Gastrocnemius medialis (tissue), 4 donors: Measurements from ENCODE around the gene DNAJC15. TPM values are rescaled to one million over a fixed set of nuclear protein-coding genes. Genes with fewer than 3 reads are reported as not detected.

Source experiments
- ATAC-seq, 2 donors: fragments of 150-250 bp; one replicate each; pipeline ENCODE4 v1.9.1; 2016
- DNase-seq, 2 donors: peaks; one replicate each; pipeline ENCODE4 v3.0.0-alpha.2; 2019
- H3K27ac ChIP-seq, 4 donors: fragments of 200-600 bp; sonication (generic); 1 replicate in 1 of 4; 2 replicates in 3 of 4; pipeline ENCODE4 v1.5.1; 2016 to 2018; ENCODE audit warnings: mild to moderate bottlenecking in 2 of 4, moderate library complexity in 1 of 4
- H3K27me3 ChIP-seq, 3 donors: fragments of 200-600 bp; sonication (generic) in 2 of 3; 1 replicate in 1 of 3; 2 replicates in 2 of 3; pipeline versions ENCODE4 v1.5.1 to v1.6.0; 2016 to 2019; ENCODE audit warnings: mild to moderate bottlenecking in 1 of 3, moderate library complexity in 1 of 3
- H3K36me3 ChIP-seq, 2 donors: fragments of 200-600 bp; sonication (generic) in 1 of 2; one replicate each; pipeline ENCODE4 v1.5.1; 2017 to 2018
- H3K4me1 ChIP-seq, 2 donors: fragments of 200-600 bp; sonication (generic) in 1 of 2; one replicate each; pipeline ENCODE4 v1.5.1; 2016 to 2017; ENCODE audit warnings: mild to moderate bottlenecking in 2 of 2
- H3K4me3 ChIP-seq, 4 donors: fragments of 200-600 bp; sonication (generic) in 3 of 4; 1 replicate in 1 of 4; 2 replicates in 3 of 4; pipeline ENCODE4 v1.5.1; 2016 to 2019; ENCODE audit warnings: mild to moderate bottlenecking in 2 of 4
- H3K9me3 ChIP-seq, 3 donors: fragments of 200-600 bp; sonication (generic) in 2 of 3; 1 replicate in 1 of 3; 2 replicates in 2 of 3; pipeline ENCODE4 v1.5.1; 2016 to 2019
- POLR2A ChIP-seq, 2 donors: fragments of 450-650 bp; IDR thresholded peaks; one replicate each; pipeline ENCODE4 v1.6.1; 2017; ENCODE audit warnings: antibody characterized with exemption in 2 of 2, mild to moderate bottlenecking in 2 of 2, moderate library complexity in 2 of 2
- in situ Hi-C, 4 donors: fragments of 200-750 bp; cut with MboI; loops; one replicate each; pipeline versions ENCODE4 v1.15.0 to v1.8.0; 2017; ENCODE audit warnings: low sequenced_read_pairs in 4 of 4
- intact Hi-C: fragments of 100-400 bp; cut with DNase I; formaldehyde crosslinking; loops from one replicate; pipeline ENCODE4 v1.15.1; 2023; ENCODE audit warnings: low total_unique reads
- total RNA-seq, 4 donors: library from RNA; depleted of rRNA; stranded (reverse); fragments of >200 nt; gene quantifications; one replicate each; pipeline versions ENCODE4 v1.1.0 to v1.2.3, GENCODE V29; 2016
- TF ChIP-seq, protein P1 (sequence below), 5 experiments: fragments of 450-650 bp in 3 of 5; fragments of 200-600 bp in 2 of 5; sonication (generic) in 2 of 5; IDR thresholded peaks in 4 of 5; conservative IDR thresholded peaks in 1 of 5; 1 replicate in 4 of 5; 2 replicates in 1 of 5; pipeline ENCODE4 v1.5.1; 2016 to 2019; ENCODE audit warnings: antibody characterized with exemption in 5 of 5, mild to moderate bottlenecking in 3 of 5, moderate library complexity in 3 of 5

Gene DNAJC15
- total RNA-seq, 4 donors from 2014 or later, result 6.2 to 19.5 (median 12.3) TPM

DNA sequence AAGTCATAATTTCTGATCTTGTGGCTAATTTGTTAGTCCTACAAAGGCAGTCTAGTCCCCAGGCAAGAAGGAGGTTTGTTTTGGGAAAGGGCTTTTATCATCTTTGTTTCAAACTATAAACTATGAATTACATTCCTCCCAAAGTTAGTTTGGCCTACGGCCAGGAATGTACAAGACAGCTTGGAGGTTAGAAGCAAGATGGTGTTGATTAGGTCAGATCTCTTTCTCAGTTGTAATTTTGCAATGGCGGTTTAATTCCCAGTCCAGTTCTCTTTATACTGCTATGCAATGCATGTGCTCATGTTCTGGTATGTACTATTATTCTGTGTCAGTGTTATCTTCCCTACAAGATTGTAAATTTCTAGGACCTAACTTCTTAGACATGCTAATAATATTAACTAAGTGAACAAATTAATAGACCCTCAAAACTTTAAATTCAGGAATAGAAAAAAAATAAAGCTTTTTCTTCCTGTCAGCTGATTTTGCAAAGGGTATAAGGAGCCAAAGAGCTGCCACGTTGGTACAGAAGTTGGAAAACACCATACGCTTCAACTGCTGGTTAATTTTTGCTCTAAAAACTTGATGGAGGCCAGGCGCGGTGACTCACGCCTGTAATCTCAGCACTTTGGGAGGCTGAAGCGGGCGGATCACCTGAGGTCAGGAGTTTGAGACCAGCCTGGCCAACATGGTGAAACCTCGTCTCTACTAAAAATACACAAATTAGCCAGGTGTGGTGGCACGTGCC is 1.3 kb upstream of the DNAJC15 start:
- no peak overlapping the region for H3K27ac ChIP-seq
- in situ Hi-C loops, result no loop called here
- no peak for DNase-seq

DNA sequence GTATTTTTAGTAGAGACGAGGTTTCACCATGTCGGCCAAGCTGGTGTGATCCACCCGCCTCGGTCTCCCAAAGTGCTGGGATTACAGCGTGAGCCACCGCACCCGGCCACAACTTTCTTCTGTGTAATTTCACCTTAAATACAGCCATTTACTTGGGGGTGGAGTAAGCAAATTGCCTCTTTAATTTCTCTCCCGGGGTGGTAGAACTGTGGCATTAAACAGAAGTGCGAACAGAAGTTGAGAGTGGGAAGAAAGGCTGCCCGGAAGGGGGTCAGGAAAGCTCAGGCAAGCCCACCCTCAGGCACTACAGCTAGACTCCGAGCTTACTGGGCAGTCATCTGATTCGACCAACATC is 475 bp upstream of the DNAJC15 start:
- H3K36me3 ChIP-seq, result peaks cover 0 to 3% of the 10 kb centered on the region in 2 donors
- in situ Hi-C loops (no loop called here), intact Hi-C loops (loop anchor here (5.0 kb wide), 1 partner anchor 859 kb away; no protein-coding TSS in a partner anchor)
- H3K27ac ChIP-seq, result peak overlapping the region; percentile 83 to 94 (median 92)
- peak overlapping the region; percentile 76 to 96 (median 87) for H3K4me3 ChIP-seq
- DNase-seq, result no peak
- H3K27me3 ChIP-seq, result no peaks in the 10 kb centered on the region
- TF ChIP-seq, protein P1, sequence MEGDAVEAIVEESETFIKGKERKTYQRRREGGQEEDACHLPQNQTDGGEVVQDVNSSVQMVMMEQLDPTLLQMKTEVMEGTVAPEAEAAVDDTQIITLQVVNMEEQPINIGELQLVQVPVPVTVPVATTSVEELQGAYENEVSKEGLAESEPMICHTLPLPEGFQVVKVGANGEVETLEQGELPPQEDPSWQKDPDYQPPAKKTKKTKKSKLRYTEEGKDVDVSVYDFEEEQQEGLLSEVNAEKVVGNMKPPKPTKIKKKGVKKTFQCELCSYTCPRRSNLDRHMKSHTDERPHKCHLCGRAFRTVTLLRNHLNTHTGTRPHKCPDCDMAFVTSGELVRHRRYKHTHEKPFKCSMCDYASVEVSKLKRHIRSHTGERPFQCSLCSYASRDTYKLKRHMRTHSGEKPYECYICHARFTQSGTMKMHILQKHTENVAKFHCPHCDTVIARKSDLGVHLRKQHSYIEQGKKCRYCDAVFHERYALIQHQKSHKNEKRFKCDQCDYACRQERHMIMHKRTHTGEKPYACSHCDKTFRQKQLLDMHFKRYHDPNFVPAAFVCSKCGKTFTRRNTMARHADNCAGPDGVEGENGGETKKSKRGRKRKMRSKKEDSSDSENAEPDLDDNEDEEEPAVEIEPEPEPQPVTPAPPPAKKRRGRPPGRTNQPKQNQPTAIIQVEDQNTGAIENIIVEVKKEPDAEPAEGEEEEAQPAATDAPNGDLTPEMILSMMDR (IDR thresholded peaks at IDR 0.05 in 4 of 5, conservative IDR thresholded peaks at IDR 0.05 in 1 of 5), result no peak
- TF ChIP-seq POLR2A (IDR thresholded peaks at IDR 0.05), result no peak
- ATAC-seq, result peak; percentile 3 to 6
- H3K4me1 ChIP-seq, result peaks cover 0 to 22% of the 10 kb centered on the region in 2 donors
- no peaks in the 10 kb centered on the region for H3K9me3 ChIP-seq

More for the DNA sequence above, 1.3 kb upstream of the DNAJC15 start:
- no peaks in the 10 kb centered on the region for H3K9me3 ChIP-seq
- no peak for TF ChIP-seq POLR2A (IDR thresholded peaks at IDR 0.05)
- TF ChIP-seq, protein P1 (IDR thresholded peaks at IDR 0.05 in 4 of 5, conservative IDR thresholded peaks at IDR 0.05 in 1 of 5), result no peak
- no peak overlapping the region for H3K4me3 ChIP-seq
- ATAC-seq, result no peak
- intact Hi-C loops, result loop anchor here (5.0 kb wide), 1 partner anchor 860 kb away; no protein-coding TSS in a partner anchor
- peaks cover 0 to 22% of the 10 kb centered on the region in 2 donors for H3K4me1 ChIP-seq
- H3K36me3 ChIP-seq, result no peaks in the 10 kb centered on the region
- H3K27me3 ChIP-seq, result no peaks in the 10 kb centered on the region

DNA sequence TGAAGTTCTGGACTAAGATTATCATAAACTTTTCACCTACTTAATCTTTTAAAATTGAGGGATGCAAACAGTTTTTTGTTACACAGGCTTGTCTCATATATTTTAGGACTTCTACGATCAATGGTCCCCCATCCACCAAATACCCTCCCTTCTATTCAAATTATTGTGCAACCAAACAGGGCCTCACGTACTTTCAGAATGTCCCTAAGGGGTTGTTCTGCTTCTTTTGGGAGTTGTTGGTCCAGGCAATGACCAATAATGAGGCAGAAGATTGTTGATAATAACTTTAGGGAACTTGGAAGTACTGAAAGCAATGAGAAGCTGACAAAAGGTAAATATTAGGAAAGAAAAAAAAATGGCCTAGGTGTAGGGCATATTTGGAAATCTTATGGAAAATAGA is 2.9 kb downstream of the DNAJC15 start:
- no peaks in the 10 kb centered on the region for H3K9me3 ChIP-seq
- peaks cover 0 to 6% of the 10 kb centered on the region in 2 donors for H3K36me3 ChIP-seq
- H3K4me1 ChIP-seq, result peaks cover 0 to 22% of the 10 kb centered on the region in 2 donors
- no peak overlapping the region for H3K27ac ChIP-seq
- DNase-seq (no peak), ATAC-seq (no peak)
- no peak for TF ChIP-seq POLR2A (IDR thresholded peaks at IDR 0.05)
- TF ChIP-seq, protein P1 (IDR thresholded peaks at IDR 0.05 in 4 of 5, conservative IDR thresholded peaks at IDR 0.05 in 1 of 5), result no peak
- no peak overlapping the region for H3K4me3 ChIP-seq
- H3K27me3 ChIP-seq, result no peaks in the 10 kb centered on the region
- in situ Hi-C loops (no loop called here), intact Hi-C loops (no loop called here)

DNA sequence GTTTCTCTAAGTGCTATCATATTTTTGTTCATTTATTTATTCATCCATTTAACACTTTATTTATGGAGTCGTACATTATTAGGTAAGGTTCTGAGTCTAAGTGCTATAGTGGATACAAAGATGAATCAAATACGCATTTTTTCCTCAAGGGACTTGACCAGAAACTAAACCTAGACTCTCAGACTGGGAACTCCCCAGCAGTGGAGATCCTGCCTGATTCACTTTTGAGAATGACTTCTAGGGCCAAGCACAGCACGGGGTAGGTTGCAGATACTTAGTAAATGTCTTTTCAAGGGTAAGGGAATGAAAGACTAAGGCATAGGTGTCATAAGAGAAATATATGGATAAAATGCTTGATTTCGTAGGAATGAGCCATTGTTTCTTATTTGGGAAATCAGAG is 7.2 kb downstream of the DNAJC15 start:
- TF ChIP-seq, protein P1 (IDR thresholded peaks at IDR 0.05 in 4 of 5, conservative IDR thresholded peaks at IDR 0.05 in 1 of 5), result no peak
- no peak for TF ChIP-seq POLR2A (IDR thresholded peaks at IDR 0.05)
- in situ Hi-C loops (no loop called here), intact Hi-C loops (no loop called here)
- H3K9me3 ChIP-seq, result no peaks in the 10 kb centered on the region
- ATAC-seq, result no peak
- H3K4me3 ChIP-seq, result no peak overlapping the region
- peaks cover 5 to 20% of the 10 kb centered on the region in 2 donors for H3K4me1 ChIP-seq
- no peak for DNase-seq
- H3K27ac ChIP-seq, result no peak overlapping the region
- no peaks in the 10 kb centered on the region for H3K27me3 ChIP-seq
- H3K36me3 ChIP-seq, result peaks cover 0 to 6% of the 10 kb centered on the region in 2 donors
